GM12878 (cell line): ENCODE results near the gene B4GALNT4. TPM values are rescaled to one million over a fixed set of nuclear protein-coding genes. Genes with fewer than 3 reads are reported as not detected.
"Not testable (repeated sequence)": the region's sequence is repeated elsewhere in the genome, so short reads cannot be mapped to it uniquely, and the experiment has no call there.

Source experiments
- ATAC-seq: fragments of 200-7000 bp; cut with Tn5 transposase; 3 replicates; pipeline ENCODE4 v1.9.1; 2020; ENCODE audit warnings: mild to moderate bottlenecking, moderate library complexity
- BruUV-seq: library from RNA; stranded (reverse); fragments of 400-500 nt; replicated peaks from 2 replicates; lab custom pipeline; 2021; lab: Mats Ljungman, UMichigan
- CTCF ChIA-PET: fragments of 300-600 bp; sonication (Branson Sonifier 250); formaldehyde crosslinking; extraction: SDS; loops from one replicate; lab custom pipeline; 2021; ENCODE audit warnings: inconsistent platforms; lab: Yijun Ruan, JAX
- POLR2A ChIA-PET: fragments of 350-600 bp; formaldehyde crosslinking; extraction: SDS; loops from one replicate; lab custom pipeline; 2021; ENCODE audit warnings: inconsistent platforms; lab: Charles Lee
- RAD21 ChIA-PET: fragments of 300-600 bp; sonication (Branson Sonifier 250); formaldehyde crosslinking; loops from one replicate; lab custom pipeline; 2023; ENCODE audit warnings: antibody characterized with exemption; ENCODE audit not compliant: unreplicated experiment; lab: Charles Lee
- SMC1A ChIA-PET: fragments of 300-600 bp; sonication (Branson Sonifier 250); formaldehyde crosslinking; loops from one replicate; lab custom pipeline; 2023; ENCODE audit not compliant: unreplicated experiment, uncharacterized antibody; lab: Charles Lee
- DNase-seq: peaks from one replicate; pipeline ENCODE4 v3.0.0-alpha.2; 2011; ENCODE audit warnings: low read depth, low spot score
- FAIRE-seq: peaks from 3 replicates; lab custom pipeline; 2011; peaks lifted over from hg19 to GRCh38; lab: Jason Lieb, UNC
- H2AFZ ChIP-seq: 2 replicates; pipeline ENCODE4 v1.6.0; 2011; ENCODE audit warnings: low read depth, low read length, control low read depth; ENCODE audit not compliant: control insufficient read depth
- H3K27ac ChIP-seq: 2 replicates; pipeline ENCODE4 v1.5.1; 2011; ENCODE audit warnings: control low read depth; ENCODE audit not compliant: control insufficient read depth, insufficient read depth
- H3K27me3 ChIP-seq, 2 experiments: replicated peaks in 1 of 2; 2 replicates each; pipeline versions ENCODE4 v1.6.0 to v1.6.1; 2011; ENCODE audit warnings: low read length in 1 of 2; ENCODE audit not compliant: control insufficient read depth in 2 of 2, insufficient read depth in 2 of 2
- H3K36me3 ChIP-seq, 2 experiments: 2 replicates each; pipeline ENCODE4 v1.5.1; 2011; ENCODE audit warnings: low read length in 1 of 2; ENCODE audit not compliant: control insufficient read depth in 2 of 2, insufficient read depth in 2 of 2
- H3K4me1 ChIP-seq: 2 replicates; pipeline ENCODE4 v1.6.1; 2011; ENCODE audit warnings: mild to moderate bottlenecking, low read length, moderate library complexity, mixed read lengths; ENCODE audit not compliant: control insufficient read depth, insufficient read depth
- H3K4me2 ChIP-seq: 2 replicates; pipeline ENCODE4 v1.6.0; 2011; ENCODE audit warnings: control low read depth; ENCODE audit not compliant: control insufficient read depth, insufficient read depth
- H3K4me3 ChIP-seq: fragments of 200-600 bp; sonication (generic); 2 replicates; pipeline ENCODE4 v1.5.1; 2016
- H3K79me2 ChIP-seq: 2 replicates; pipeline ENCODE4 v1.6.0; 2011; ENCODE audit warnings: low read length; ENCODE audit not compliant: control insufficient read depth, insufficient read depth
- H3K9ac ChIP-seq: 2 replicates; pipeline ENCODE4 v1.8.0; 2011; ENCODE audit warnings: low read length, control low read depth, mixed read lengths; ENCODE audit not compliant: control insufficient read depth, insufficient read depth
- H3K9me3 ChIP-seq: replicated peaks from 3 replicates; pipeline ENCODE4 v1.5.1; 2011; ENCODE audit warnings: mild to moderate bottlenecking, low read length; ENCODE audit not compliant: control insufficient read depth, insufficient read depth
- H4K20me1 ChIP-seq: 2 replicates; pipeline ENCODE4 v1.6.0; 2011; ENCODE audit not compliant: control insufficient read depth, insufficient read depth
- USF1 ChIP-seq: IDR thresholded peaks from 2 replicates; pipeline ENCODE4 v1.6.1; 2011; ENCODE audit warnings: borderline replicate concordance, low read depth, mild to moderate bottlenecking, moderate library complexity, mixed read lengths, low read length; ENCODE audit not compliant: insufficient read depth; ENCODE audit errors: extremely low read length
- YBX1 ChIP-seq: fragments of 450-650 bp; IDR thresholded peaks from 2 replicates; pipeline ENCODE4 v1.6.1; 2016; ENCODE audit warnings: antibody characterized with exemption
- ZZZ3 ChIP-seq: IDR thresholded peaks from 2 replicates; pipeline ENCODE4 v1.6.1; 2011; ENCODE audit warnings: low read depth; ENCODE audit not compliant: control insufficient read depth, insufficient read length
- WGBS: methylation state at CpG from one replicate; pipeline ENCODE4 v1.1.6; 2016; ENCODE audit warnings: low lambda C conversion rate; ENCODE audit not compliant: insufficient replicate concordance, insufficient coverage; ENCODE audit errors: missing lambda C conversion rate; 5-methylcytosine and 5-hydroxymethylcytosine counted together
- in situ Hi-C: fragments of 300-500 bp; cut with MboI; formaldehyde crosslinking; loops from 9 replicates; pipeline ENCODE4 v1.14.3; 2018; ENCODE audit warnings: mixed read lengths
- intact Hi-C: fragments of 100-400 bp; cut with micrococcal nuclease; formaldehyde crosslinking; loops from one replicate; pipeline ENCODE4 v1.14.2; 2022; ENCODE audit not compliant: unreplicated experiment
- polyA plus RNA-seq, 11 experiments: library from polyadenylated mRNA; depleted of rRNA in 4 of 11; unstranded in 6 of 11; stranded (reverse) in 5 of 11; fragments of >200 nt; fragmentation: Nextera tagmentation in 4 of 11; fragmentation: Illumina TruSeq in 1 of 11; extraction: Ambion mirVana in 4 of 11; extraction: Trizol in 1 of 11; gene quantifications; 1 replicate in 1 of 11; 2 replicates in 10 of 11; pipeline versions ENCODE4 v1.2.1 to v1.2.3, GENCODE V29; 2011 to 2016; ENCODE audit warnings: inconsistent platforms in 2 of 11, missing spikeins in 2 of 11, low read depth in 1 of 11
- total RNA-seq, 4 experiments: library from RNA; depleted of rRNA in 3 of 4; stranded (reverse); fragments of >200 nt in 3 of 4; fragmentation: Illumina TruSeq in 1 of 4; extraction: Trizol in 1 of 4; gene quantifications; 2 replicates each; pipeline versions ENCODE4 v1.2.1 to v1.2.3, GENCODE V29; 2013 to 2021
- TF ChIP-seq, protein P1 (sequence below): fragments of 150-350 bp; IDR thresholded peaks from 2 replicates; pipeline ENCODE4 v1.6.1; 2016; ENCODE audit warnings: low read depth, low read length

Gene B4GALNT4
- total and polyA plus RNA-seq, 10 of the 15 experiments (the other 5 are each of a cell fraction or from before 2014, with no cell fraction given) = 0.04 to 0.82 (median 0.40) TPM; not detected in 6

- no peak for TF ChIP-seq ZZZ3
- no peak for TF ChIP-seq USF1
- TF ChIP-seq, protein P1, sequence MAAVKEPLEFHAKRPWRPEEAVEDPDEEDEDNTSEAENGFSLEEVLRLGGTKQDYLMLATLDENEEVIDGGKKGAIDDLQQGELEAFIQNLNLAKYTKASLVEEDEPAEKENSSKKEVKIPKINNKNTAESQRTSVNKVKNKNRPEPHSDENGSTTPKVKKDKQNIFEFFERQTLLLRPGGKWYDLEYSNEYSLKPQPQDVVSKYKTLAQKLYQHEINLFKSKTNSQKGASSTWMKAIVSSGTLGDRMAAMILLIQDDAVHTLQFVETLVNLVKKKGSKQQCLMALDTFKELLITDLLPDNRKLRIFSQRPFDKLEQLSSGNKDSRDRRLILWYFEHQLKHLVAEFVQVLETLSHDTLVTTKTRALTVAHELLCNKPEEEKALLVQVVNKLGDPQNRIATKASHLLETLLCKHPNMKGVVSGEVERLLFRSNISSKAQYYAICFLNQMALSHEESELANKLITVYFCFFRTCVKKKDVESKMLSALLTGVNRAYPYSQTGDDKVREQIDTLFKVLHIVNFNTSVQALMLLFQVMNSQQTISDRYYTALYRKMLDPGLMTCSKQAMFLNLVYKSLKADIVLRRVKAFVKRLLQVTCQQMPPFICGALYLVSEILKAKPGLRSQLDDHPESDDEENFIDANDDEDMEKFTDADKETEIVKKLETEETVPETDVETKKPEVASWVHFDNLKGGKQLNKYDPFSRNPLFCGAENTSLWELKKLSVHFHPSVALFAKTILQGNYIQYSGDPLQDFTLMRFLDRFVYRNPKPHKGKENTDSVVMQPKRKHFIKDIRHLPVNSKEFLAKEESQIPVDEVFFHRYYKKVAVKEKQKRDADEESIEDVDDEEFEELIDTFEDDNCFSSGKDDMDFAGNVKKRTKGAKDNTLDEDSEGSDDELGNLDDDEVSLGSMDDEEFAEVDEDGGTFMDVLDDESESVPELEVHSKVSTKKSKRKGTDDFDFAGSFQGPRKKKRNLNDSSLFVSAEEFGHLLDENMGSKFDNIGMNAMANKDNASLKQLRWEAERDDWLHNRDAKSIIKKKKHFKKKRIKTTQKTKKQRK = no peak
- TF ChIP-seq YBX1 = no peak
Measured at GRCh38 chr11:424232-424631, 54.9 kb downstream of the B4GALNT4 start (continued).

DNA sequence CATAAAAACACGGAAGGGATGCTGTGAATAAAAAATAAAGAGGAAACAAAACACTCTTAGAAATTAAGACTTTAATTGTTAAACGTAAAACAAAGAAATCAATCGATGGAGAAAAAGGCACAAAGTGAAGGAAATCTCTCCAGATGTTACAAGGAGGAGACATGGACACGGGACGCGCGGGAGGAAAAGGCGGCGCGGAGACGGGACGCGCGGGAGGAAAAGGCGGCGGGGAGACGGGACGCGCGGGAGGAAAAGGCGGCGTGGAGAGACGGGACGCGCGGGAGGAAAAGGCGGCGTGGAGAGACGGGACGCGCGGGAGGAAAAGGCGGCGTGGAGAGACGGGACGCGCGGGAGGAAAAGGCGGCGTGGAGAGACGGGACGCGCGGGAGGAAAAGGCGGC is 55.5 kb downstream of the B4GALNT4 start:
- H2AFZ ChIP-seq, POLR2A ChIA-PET, RAD21 ChIA-PET, DNase-seq, H3K4me2 ChIP-seq, in situ Hi-C loops, H3K36me3 ChIP-seq, H3K4me1 ChIP-seq, H3K9me3 ChIP-seq, intact Hi-C loops, BruUV-seq, H3K27me3 ChIP-seq, CTCF ChIA-PET, ATAC-seq, H3K4me3 ChIP-seq, H3K79me2 ChIP-seq, H3K27ac ChIP-seq, H3K9ac ChIP-seq, H4K20me1 ChIP-seq, FAIRE-seq: not testable (repeated sequence)
- 61% methylated on average over 3 of the region's 45 CpGs for WGBS
- SMC1A ChIA-PET = interaction anchor here (1.1 kb wide), 1 partner anchor 94 kb away, joined by 3 read pairs; no protein-coding TSS in a partner anchor
